GM12872 (cell line): Measurements from ENCODE around the gene ZNF609.

Experiments used
- TF ChIP-seq, protein P1 (sequence below): IDR thresholded peaks from 3 replicates; pipeline ENCODE4 v1.5.1; 2011; ENCODE audit warnings: low read depth, mild to moderate bottlenecking, low read length, moderate library complexity; ENCODE audit not compliant: insufficient read depth

The ZNF609 gene

DNA sequence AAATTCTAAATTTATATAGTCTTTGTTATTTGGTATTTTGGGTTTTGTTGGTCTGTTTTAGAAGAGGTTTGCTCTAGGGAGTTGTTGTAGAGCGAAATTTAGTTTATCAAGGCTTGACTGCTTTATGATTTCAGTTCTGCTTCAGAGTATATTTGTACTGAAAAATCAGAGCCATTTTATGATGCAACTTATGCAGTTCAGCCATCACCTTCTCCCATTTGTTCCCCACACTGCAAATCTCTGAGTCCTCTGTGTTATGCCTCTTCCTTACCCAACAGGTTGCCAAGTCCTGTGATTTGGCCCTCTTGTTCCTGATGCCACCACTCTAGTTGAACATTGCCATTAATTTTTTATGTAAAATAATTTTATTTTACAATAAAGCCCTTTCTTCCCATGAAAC is 140.4 kb downstream of the ZNF609 start:
- TF ChIP-seq, protein P1, sequence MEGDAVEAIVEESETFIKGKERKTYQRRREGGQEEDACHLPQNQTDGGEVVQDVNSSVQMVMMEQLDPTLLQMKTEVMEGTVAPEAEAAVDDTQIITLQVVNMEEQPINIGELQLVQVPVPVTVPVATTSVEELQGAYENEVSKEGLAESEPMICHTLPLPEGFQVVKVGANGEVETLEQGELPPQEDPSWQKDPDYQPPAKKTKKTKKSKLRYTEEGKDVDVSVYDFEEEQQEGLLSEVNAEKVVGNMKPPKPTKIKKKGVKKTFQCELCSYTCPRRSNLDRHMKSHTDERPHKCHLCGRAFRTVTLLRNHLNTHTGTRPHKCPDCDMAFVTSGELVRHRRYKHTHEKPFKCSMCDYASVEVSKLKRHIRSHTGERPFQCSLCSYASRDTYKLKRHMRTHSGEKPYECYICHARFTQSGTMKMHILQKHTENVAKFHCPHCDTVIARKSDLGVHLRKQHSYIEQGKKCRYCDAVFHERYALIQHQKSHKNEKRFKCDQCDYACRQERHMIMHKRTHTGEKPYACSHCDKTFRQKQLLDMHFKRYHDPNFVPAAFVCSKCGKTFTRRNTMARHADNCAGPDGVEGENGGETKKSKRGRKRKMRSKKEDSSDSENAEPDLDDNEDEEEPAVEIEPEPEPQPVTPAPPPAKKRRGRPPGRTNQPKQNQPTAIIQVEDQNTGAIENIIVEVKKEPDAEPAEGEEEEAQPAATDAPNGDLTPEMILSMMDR, result no peak

DNA sequence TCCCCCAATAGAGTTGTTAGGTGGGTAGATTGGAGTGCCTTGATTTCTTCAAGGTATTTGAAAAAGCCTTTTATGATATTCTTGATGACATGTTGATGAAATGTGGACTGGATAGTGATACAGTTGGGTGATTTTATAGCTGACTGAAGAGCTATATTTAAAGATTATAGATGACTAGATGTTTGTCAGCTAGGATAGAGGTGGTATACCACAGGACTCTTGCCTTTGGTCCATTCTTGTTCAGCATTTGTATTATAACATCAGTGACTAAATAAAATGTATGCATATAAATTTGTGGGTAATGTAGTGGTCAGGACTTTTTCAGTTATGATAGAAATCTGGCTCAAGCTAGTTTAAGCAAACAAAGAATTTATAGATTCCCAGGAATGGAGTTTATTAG is 143.9 kb downstream of the ZNF609 start:
- TF ChIP-seq, protein P1, result no peak

DNA sequence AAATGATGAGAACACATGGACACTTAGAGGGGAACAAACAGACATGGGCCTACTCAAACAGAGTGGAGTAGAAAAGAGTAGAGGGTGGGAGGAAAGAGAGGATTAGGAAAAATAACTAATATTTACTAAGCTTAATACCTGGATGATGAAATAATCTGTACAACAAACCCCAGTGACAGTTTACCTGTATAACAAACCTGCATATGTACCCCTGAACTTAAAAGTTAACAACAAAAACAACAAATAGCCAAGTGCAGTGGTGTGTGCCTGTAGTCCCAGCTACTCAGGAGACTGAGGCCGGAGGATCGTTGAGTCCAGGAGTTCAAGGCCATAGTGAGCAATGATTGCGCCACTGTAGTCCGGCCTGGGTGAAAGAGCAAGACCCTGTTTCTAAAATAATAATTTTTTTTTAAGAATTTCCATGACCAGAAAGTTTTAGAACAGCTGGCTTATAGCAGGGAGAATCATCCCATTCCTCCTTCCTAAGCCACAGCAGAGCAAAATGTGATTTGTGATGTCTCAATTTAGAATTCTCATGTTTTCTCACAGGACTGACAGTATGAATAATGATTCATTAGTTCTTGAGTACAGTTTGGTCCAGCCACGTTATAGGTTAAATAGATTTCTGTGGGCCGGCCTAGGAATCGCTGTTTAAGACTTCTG is 150.0 kb downstream of the ZNF609 start:
- TF ChIP-seq, protein P1, result no peak

DNA sequence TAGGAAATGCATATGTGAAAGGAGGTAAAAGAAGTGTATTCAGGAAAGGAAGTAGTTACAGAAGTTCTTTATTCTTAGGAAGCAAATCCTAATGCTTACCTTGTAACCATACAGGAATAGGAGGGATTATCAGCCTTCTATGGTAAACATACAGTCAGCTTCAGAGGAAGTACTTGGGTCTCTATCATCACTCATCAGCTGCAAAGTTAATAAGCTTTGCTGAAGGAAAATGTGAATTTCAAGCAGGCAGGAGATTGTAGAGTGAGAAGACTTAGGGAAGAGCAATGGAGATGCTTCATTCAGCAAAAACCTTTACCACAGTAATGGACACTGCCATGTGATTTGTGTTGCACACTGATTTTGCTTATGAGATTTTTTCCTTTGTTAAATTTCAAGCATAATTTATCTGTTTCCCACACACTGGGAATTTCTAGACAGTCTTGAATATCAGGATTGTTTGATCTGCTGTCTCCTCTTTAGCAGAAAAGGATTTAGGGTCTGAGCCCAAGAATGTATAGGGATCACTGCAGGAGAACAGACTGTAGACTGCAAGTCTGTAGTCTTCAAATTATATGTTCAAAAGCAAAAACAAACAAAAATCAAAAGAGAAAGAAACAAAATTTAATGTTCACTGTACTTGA is 150.8 kb downstream of the ZNF609 start:
- TF ChIP-seq, protein P1, result no peak

DNA sequence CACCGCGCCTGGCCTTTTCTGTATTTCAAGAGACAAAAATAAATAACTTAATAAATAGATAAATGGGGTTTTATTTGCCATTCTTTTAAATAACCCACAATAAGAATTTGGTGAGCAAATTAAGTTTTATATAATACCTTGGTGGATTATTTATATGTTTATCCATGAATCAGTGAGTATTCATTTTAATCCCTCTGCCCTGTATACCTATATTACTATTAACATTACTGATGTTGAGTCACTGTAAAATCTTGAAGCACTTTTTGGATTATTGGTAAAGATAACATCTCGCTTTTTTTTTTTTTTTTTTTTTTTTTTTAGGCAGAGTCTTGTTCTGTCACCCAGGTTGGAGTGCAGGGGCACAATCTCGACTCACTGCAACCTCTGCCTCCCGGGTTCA is 154.1 kb downstream of the ZNF609 start:
- TF ChIP-seq, protein P1, result no peak

DNA sequence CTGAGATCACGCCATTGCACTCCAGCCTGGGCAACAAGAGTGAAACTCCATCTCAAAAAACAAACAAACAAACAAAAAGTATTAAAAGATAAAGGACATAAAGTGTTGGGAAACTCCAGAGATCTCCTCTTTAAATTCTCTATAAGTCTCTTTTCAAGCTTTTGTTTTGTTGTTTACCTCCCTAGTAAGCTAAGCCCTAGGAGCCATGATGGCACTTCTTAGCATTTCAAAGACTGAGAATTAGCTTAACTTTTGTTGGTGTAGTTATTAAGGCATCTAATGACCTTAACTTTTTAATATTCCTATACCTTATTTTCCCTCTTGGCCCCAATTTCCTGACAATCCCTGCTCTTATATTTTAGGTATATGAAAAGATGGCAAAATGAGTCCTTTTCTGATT is 157.3 kb downstream of the ZNF609 start:
- TF ChIP-seq, protein P1, result no peak

DNA sequence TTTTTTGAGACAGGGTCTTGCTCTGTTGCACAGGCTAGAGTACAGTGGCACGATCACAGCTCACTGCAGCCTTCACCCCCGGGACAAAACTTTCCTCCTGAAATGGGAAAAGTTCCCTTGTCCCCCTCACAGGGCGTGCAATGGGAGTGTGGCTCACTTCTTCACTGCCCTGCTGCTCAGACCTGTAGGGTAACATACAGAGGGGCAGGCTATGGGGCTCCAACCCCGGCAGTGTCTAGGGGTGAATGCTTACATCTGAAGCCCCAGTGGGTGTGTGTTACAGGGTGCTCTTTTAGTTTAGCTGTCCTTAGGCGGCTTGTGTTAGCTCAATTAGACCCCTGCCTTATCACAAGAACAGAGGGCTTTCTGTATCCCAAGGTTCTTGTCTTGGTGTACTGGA is 157.8 kb downstream of the ZNF609 start:
- TF ChIP-seq, protein P1, result no peak
